ENCODE data around the gene SYCP1. TPM values are rescaled to one million over a fixed set of nuclear protein-coding genes. Genes with fewer than 3 reads are reported as not detected.

SYCP1 gene
- total and polyA plus RNA-seq, 2 donors from 2014 or later: not detected

GRCh38 chr1:114982251-114982650, 127.6 kb downstream of the SYCP1 start:
- H3K4me1 ChIP-seq (ENCODE audit: control insufficient read depth in 2 of 3, insufficient read depth in 2 of 3, low read depth in 1 of 3, low read length in 3 of 3): no peaks in the 10 kb centered on the region
- no peak for DNase-seq
- H3K9ac ChIP-seq (ENCODE audit: low read length in 3 of 3): no peak overlapping the region
- H3K36me3 ChIP-seq (ENCODE audit: control insufficient read depth in 2 of 3, insufficient read depth in 3 of 3, low read length in 3 of 3): no peaks in the 10 kb centered on the region
- intact Hi-C loops (cut with DNase I): no loop called here
- no peak overlapping the region for H3K27ac ChIP-seq (ENCODE audit: low read depth in 2 of 2, low read length in 2 of 2)
- H3K9me3 ChIP-seq (ENCODE audit: control insufficient read depth in 2 of 3, insufficient read depth in 1 of 3, low read length in 3 of 3): peaks cover 0 to 6% (median 2%) of the 10 kb centered on the region in 3 donors
- no peaks in the 10 kb centered on the region for H3K27me3 ChIP-seq (ENCODE audit: control insufficient read depth, insufficient read depth, low read length)
- no peak for TF ChIP-seq CTCF (IDR thresholded peaks at IDR 0.05; ENCODE audit: borderline replicate concordance, extremely low read depth, insufficient read depth)
- H3K4me3 ChIP-seq (ENCODE audit: low read length in 3 of 3): no peak overlapping the region
- no peak for FAIRE-seq

GRCh38 chr1:114986286-114986685, 131.6 kb downstream of the SYCP1 start:
- intact Hi-C loops (cut with DNase I): no loop called here
- Histone ChIP-seq H3K4me1 (ENCODE audit: control insufficient read depth in 2 of 3, insufficient read depth in 2 of 3, low read depth in 1 of 3, low read length in 3 of 3) (no peaks in the 10 kb centered on the region), H3K27ac (ENCODE audit: low read depth in 2 of 2, low read length in 2 of 2) (no peak overlapping the region), H3K9ac (ENCODE audit: low read length in 3 of 3) (no peak overlapping the region), H3K27me3 (ENCODE audit: control insufficient read depth, insufficient read depth, low read length) (no peaks in the 10 kb centered on the region), H3K9me3 (ENCODE audit: control insufficient read depth in 2 of 3, insufficient read depth in 1 of 3, low read length in 3 of 3) (peaks cover 0 to 13% (median 3%) of the 10 kb centered on the region in 3 donors), H3K4me3 (ENCODE audit: low read length in 3 of 3) (no peak overlapping the region), H3K36me3 (ENCODE audit: control insufficient read depth in 2 of 3, insufficient read depth in 3 of 3, low read length in 3 of 3) (no peaks in the 10 kb centered on the region)
- FAIRE-seq (no peak), DNase-seq (no peak)
- no peak for TF ChIP-seq CTCF (IDR thresholded peaks at IDR 0.05; ENCODE audit: borderline replicate concordance, extremely low read depth, insufficient read depth)

GRCh38 chr1:114988095-114988494, 133.4 kb downstream of the SYCP1 start:
- Histone ChIP-seq H3K27me3 (ENCODE audit: control insufficient read depth, insufficient read depth, low read length) (no peaks in the 10 kb centered on the region), H3K36me3 (ENCODE audit: control insufficient read depth in 2 of 3, insufficient read depth in 3 of 3, low read length in 3 of 3) (no peaks in the 10 kb centered on the region), H3K9me3 (ENCODE audit: control insufficient read depth in 2 of 3, insufficient read depth in 1 of 3, low read length in 3 of 3) (peaks cover 0 to 7% (median 2%) of the 10 kb centered on the region in 3 donors), H3K4me1 (ENCODE audit: control insufficient read depth in 2 of 3, insufficient read depth in 2 of 3, low read depth in 1 of 3, low read length in 3 of 3) (no peaks in the 10 kb centered on the region), H3K27ac (ENCODE audit: low read depth in 2 of 2, low read length in 2 of 2) (no peak overlapping the region), H3K9ac (ENCODE audit: low read length in 3 of 3) (no peak overlapping the region), H3K4me3 (ENCODE audit: low read length in 3 of 3) (no peak overlapping the region)
- TF ChIP-seq CTCF (IDR thresholded peaks at IDR 0.05; ENCODE audit: borderline replicate concordance, extremely low read depth, insufficient read depth): no peak
- FAIRE-seq (no peak), DNase-seq (no peak)
- intact Hi-C loops (cut with DNase I): no loop called here

All from kidney (tissue), 14 donors.